HG03432 (cell line): ENCODE results near the gene TPCN2.
"Not testable (repeated sequence)": the region's sequence is repeated elsewhere in the genome, so short reads cannot be mapped to it uniquely, and the experiment has no call there.

Experiments
- ATAC-seq: cut with Tn5 transposase; IDR thresholded peaks from one replicate; pipeline ENCODE4 v1.9.1; 2021; ENCODE audit warnings: mild to moderate bottlenecking, moderate library complexity; ENCODE audit not compliant: unreplicated experiment

TPCN2 gene

DNA sequence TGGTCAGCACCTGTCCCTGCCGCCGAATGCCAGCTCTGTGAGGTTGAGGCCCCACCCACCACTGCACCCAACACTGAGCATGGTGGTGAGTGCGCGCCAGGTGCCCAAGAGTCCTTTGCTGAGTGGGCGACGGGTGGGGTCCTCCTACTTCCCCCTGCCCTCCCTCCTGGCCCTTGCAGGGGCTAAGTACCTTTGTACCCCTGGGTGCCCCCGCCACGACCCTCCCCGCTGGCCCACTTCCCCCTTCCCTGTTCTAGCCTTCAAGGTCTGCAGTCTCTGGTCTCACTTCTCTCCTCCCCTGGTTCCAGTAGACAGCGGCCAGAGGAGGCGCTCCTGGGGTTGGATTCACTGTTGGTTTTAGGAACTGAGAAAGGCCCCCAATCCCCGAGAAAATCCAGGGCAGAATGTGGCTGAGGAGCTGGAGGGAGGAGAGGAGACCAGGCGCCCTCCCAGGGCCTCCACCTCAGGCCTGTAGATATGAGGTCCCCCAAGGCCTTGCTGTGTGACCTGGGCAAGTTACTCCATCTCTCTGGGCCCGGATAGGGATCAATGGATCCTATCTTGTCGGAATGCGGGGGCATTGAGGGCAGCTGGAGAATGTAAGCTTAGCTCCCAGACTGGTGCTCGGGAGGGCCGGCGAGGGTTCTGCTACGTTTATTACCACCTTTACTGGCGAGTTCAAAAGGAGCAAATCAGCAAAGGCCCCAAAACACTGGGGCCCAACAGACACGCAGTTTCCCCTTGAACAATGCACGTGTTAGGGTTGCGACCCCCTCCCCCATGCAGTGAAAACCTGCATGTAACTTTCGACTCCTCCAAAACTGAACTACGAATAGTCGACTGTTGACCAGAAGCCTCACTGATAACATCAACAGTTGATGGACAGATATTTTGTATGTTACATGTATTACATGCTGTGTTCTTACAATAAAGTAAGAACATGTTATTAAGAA, 75.1 kb downstream of the TPCN2 start:
- ATAC-seq, result no peak

DNA sequence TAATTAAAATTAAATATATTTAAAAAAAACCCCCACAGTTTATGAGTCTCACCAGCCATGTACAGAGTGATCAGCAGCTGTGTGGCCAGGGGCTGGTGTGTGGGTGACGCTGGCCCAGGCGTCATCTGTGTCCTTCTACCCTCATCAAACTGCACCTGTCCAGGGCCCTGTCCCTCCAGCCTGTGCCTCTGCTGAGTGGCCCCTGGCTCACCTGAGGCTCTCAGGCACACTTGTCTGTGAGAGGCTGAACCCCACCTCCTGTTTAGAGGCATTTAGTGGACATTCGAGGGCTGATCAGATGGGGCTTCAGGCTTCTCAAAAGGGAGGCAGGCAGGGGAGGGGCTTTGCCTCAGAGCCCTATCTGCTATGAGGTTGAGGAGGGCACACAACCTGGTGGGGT, 77.1 kb downstream of the TPCN2 start:
- ATAC-seq, result no peak

GRCh38 chr11:69126286-69126685, 77.6 kb downstream of the TPCN2 start:
- no peak for ATAC-seq

- ATAC-seq, result no peak
Observed at GRCh38 chr11:69127081-69127850, 78.5 kb downstream of the TPCN2 start.

DNA sequence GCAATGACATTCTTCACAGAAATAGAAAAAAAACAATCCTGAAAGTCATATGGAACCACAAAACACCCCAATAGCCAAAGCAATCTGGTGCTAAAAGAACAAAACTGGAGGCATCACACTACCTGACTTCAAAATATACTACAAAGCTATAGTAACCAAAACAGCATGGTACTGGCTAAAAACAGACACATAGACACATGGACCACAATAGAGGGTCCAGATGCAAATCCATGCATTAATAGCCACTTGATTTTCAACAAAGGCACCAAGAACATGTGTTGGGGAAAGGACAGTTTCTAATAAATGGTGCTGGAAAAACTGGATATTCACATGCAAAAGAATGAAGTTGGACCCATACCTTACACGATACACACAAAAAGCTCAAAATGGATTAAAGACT, 79.2 kb downstream of the TPCN2 start:
- ATAC-seq, result no peak

- ATAC-seq, result no peak
Observed at GRCh38 chr11:69129053-69129452, 80.3 kb downstream of the TPCN2 start.

GRCh38 chr11:69129647-69130046, 80.9 kb downstream of the TPCN2 start:
- no peak for ATAC-seq

- no peak for ATAC-seq
Observed at GRCh38 chr11:69130654-69131053, 81.9 kb downstream of the TPCN2 start.

DNA sequence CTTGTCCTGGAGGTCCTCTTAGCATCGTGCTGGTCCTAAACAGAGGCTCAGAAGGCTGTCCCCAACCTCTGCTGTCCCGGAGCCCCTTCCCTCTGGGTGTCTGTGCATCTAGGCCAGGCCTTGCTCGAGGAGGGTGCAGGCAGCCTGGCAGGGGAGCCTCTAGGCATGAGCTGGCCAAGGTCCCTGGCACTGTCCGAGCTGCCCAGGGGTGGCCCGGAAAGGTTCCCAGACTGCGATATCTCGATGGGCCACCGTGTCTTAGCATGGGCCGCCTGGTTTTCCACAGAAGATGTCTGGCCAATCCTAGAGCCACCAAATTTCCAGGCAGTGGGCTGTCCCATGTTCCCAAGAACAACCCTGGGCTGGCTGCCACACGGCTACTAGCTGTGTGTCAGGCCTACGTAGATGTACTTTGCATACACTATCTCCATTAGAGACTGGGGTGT, 82.4 kb downstream of the TPCN2 start:
- ATAC-seq, result no peak

DNA sequence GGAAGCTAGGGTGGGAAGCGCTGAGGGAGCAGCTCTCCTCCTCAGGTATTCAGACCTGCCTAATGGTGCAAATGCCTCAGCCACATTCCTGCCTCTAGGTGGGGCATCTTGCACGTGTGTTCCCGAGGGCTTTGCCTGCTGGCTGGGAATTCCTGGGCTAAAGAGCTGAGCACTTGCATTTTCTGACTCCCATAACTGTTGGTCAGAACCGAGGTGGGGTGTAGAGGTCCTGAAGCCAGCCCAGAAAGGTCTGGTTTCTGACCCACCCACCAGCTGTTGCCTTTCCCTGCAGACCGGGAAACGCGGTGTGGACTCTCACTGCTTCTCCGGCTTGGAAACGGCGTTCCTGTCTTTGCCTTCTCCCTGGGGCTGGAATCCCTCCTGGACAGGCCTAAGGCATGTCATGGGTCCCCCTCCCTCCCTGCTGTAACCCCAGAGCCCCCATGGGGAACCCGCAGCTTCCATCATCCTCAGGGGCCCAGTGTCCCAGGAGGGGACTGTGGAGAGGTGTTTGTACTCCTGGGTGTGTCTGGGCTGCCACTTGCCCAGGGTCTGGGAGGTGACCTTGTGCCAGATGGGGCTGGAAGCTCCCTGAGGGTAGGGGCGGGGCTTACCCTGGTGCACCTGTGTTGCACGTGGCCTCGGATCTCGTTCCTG, 83.0 kb downstream of the TPCN2 start:
- ATAC-seq, result no peak

DNA sequence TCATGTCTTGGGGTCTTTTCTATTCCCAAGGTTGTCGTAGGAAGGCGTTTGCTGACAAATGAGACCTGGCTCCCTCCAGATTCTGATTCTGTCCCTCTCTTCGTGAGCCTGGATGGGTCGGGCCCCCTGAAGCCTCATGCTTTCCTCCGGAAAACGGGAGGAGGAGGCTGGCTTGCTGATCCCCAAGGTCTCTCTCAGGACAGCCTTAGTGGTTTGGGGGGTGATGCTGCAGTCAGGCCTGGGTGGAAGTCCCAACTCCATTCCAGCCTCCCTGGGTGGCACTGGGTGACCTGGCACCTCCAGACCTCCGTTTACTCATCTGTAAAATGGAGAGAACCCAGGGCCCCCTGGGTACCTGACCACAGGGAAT, 83.6 kb downstream of the TPCN2 start:
- ATAC-seq, result no peak

GRCh38 chr11:69133251-69133650, 84.5 kb downstream of the TPCN2 start:
- no peak for ATAC-seq

DNA sequence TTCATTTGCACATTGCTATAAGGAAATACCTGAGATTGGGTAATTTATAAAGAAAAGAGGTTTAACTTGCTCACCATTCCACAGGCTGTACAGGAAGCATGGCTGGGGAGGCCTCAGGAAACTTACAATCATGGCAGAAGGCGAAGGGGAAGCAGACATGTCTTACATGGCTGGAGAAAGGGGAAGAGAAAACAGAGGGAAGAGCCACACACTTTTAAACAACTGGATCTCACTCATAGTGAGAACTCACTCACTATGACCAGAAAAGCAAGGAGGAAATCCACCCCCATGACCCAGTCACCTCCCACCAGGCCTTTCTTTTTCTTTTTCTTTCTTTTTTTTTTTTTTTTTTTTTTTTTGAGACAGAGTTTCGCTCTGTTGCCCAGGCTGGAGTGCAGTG, 85.5 kb downstream of the TPCN2 start:
- not testable (repeated sequence) for ATAC-seq

- no peak for ATAC-seq
Observed at GRCh38 chr11:69134957-69135356, 86.2 kb downstream of the TPCN2 start.

DNA sequence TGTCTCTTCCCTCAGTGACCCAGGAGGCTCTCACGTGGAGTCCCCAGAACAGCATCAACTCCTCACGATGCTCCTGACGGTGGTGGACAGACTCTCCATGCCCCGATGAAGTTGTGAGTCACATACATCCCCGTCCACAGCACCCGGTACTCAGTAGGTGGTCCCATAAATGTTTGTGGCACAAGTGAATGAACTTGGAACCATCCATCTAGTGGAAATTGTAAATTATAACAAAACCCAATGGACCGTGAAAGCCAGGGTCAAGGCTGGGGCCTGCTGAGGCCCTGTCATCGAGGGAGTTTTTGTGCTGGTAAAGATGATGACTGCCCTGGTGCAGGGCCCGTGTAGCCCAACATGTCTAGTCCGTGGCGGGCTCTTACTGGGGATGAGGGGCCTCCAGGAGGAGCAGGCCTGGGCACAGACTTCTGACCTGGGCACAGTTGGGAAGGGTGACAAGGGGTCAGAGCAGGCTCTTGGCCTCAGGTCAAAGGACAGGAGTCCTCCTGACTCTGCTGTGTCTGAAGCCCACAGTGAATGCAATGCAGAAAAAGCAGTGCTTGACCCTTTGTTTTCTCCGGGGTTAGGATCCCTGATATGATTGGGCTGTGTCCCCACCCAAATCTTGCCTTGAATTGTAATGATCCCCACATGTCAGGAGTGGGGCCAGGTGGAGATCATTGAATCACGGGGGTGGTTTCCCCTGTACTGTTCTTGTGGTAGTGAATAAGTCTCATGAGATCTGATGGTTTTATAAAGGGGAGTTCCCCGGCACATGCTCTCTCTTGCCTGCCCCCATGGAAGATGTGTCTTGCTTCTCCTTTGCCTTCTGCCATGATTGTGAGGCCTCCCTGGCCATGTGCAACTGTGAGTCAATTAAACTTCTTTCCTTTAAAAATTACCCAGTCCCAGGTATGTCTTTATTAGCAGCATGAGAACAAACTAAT, 87.0 kb downstream of the TPCN2 start:
- no peak for ATAC-seq

DNA sequence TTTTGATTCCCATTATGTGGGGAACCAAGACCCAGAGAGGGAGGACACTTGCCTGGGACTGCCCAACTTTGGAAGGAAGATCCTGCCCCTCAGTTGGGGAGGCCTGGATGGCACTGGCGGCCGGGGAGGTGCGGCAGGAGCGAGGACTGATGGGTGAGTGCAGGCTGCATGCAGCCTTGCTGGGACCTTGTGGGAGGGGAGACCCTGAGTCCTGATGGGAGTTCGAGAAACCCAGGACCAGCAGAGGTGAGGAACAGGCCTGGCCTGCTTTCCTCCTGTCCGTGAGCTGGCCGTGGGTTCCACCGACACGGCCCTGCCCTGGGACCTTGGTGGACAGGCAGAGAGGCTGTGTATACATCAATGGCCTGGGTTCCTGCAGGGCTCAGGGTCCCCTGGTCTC, 87.7 kb downstream of the TPCN2 start:
- no peak for ATAC-seq

GRCh38 chr11:69137151-69137844, 88.6 kb downstream of the TPCN2 start:
- no peak for ATAC-seq

DNA sequence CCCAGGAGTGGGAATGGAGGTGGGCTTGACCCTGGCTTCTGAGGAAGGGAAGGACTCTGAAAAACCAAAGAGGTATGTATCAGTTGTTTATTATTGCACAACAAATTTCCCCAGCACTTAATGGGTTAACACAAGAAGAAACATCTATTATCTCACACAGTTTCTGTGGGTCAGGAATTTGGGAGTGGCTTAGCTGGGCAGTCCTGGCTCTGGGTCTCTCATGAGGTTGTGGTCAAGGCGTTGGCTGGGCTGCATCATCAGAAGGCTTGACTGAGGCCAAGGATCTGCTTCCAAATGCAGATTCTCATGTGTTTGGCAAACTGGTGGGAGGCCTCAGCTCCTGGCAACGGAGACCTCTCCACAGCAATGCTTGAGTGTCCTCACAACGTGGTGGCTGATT, 89.5 kb downstream of the TPCN2 start:
- ATAC-seq, result no peak

DNA sequence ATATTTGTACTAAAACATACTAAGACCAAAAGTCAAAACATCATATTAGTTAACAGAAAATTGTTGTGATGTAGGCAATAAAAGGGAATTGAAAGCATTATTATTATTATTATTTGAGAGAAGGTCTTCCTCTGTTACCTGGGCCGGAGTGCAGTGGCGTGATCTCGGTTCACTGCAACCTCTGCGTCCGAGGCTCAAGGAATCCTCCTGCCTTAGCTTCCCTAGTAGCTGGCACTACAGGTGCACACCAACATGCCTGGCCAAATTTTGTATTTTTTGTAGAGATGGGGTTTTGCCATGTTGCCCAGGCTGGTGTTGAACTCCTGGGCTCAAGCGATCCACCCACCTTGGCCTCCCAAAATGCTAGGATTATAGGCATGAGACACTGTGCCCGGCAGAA, 91.4 kb downstream of the TPCN2 start:
- ATAC-seq, result not testable (repeated sequence)

DNA sequence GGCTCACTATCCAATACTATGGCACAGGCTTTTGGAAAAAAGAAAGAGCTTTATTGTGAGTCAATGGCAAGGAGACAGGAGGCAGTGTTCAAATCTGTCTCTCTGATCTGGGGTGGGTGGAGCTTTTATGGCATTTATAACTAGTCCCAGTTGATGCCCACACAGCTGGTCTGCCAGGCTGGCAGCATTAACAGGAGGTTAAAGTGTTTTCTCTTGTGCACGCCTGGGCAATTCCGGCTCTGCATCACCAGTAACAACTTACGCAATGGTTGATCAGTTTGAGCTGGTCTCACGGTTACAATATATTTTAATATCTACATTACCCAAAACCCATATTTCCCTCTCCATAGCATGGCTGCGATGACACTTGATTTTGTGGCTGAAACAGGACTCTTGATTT, 91.9 kb downstream of the TPCN2 start:
- ATAC-seq, result no peak
